Smooth muscle cell (in vitro differentiated cells): ENCODE data around the gene PRXL2B. TPM values are rescaled to one million over a fixed set of nuclear protein-coding genes. Genes with fewer than 3 reads are reported as not detected.

Source experiments
- DNase-seq: peaks from one replicate; lab custom pipeline; 2025; ENCODE audit not compliant: unreplicated experiment; lab: John Stamatoyannopoulos, UW
- H2AFZ ChIP-seq: fragments of 200-600 bp; sonication (generic); 2 replicates; pipeline ENCODE4 v1.6.0; 2016; ENCODE audit warnings: antibody characterized with exemption, low read depth, mild to moderate bottlenecking
- H3F3A ChIP-seq: fragments of 200-600 bp; sonication (generic); 2 replicates; pipeline ENCODE4 v1.6.0; 2017; ENCODE audit warnings: antibody characterized with exemption, low read depth
- H3K27ac ChIP-seq: fragments of 200-600 bp; sonication (generic); 2 replicates; pipeline ENCODE4 v1.5.1; 2016; ENCODE audit warnings: low read depth, mild to moderate bottlenecking
- H3K27me3 ChIP-seq: fragments of 200-600 bp; sonication (generic); 2 replicates; pipeline ENCODE4 v1.6.1; 2016; ENCODE audit warnings: low read depth, mild to moderate bottlenecking
- H3K36me3 ChIP-seq: fragments of 200-600 bp; sonication (generic); 2 replicates; pipeline ENCODE4 v1.5.1; 2016; ENCODE audit warnings: low read depth
- H3K4me1 ChIP-seq: fragments of 200-600 bp; sonication (generic); 2 replicates; pipeline ENCODE4 v1.5.1; 2016; ENCODE audit warnings: low read depth
- H3K4me2 ChIP-seq: fragments of 200-600 bp; sonication (generic); 2 replicates; pipeline ENCODE4 v1.6.0; 2016; ENCODE audit warnings: mild to moderate bottlenecking
- H3K4me3 ChIP-seq: fragments of 200-600 bp; sonication (generic); 2 replicates; pipeline ENCODE4 v1.5.1; 2016; ENCODE audit warnings: mild to moderate bottlenecking
- H3K79me2 ChIP-seq: fragments of 200-600 bp; sonication (generic); 2 replicates; pipeline ENCODE4 v1.6.0; 2016; ENCODE audit warnings: low read depth, mild to moderate bottlenecking
- H3K9ac ChIP-seq: fragments of 200-600 bp; sonication (generic); 2 replicates; pipeline ENCODE4 v1.6.0; 2016; ENCODE audit warnings: low read depth
- H3K9me3 ChIP-seq: fragments of 200-600 bp; sonication (generic); replicated peaks from 2 replicates; pipeline ENCODE4 v1.5.1; 2016; ENCODE audit warnings: low read depth
- H4K20me1 ChIP-seq: fragments of 200-600 bp; sonication (generic); 2 replicates; pipeline ENCODE4 v1.6.0; 2016; ENCODE audit warnings: low read depth
- CTCF ChIP-seq: fragments of 200-600 bp; sonication (generic); IDR thresholded peaks from 2 replicates; pipeline ENCODE4 v1.5.1; 2017; ENCODE audit warnings: borderline replicate concordance, mild to moderate bottlenecking, antibody characterized with exemption; ENCODE audit not compliant: insufficient read depth, poor library complexity, severe bottlenecking
- WGBS: methylation state at CpG from one replicate; pipeline ENCODE4 v1.1.7; 2016; ENCODE audit warnings: low lambda C conversion rate; 5-methylcytosine and 5-hydroxymethylcytosine counted together
- polyA plus RNA-seq: library from polyadenylated mRNA; unstranded; fragments of >200 nt; fragmentation: Nextera tagmentation; extraction: Ambion mirVana; gene quantifications from 2 replicates; pipeline ENCODE4 v1.2.1, GENCODE V29; 2016
- total RNA-seq: library from RNA; depleted of rRNA; stranded (reverse); fragments of >200 nt; gene quantifications from 2 replicates; pipeline ENCODE4 v1.2.3, GENCODE V29; 2014

PRXL2B gene
- total and polyA plus RNA-seq, 2 experiments from 2014 or later: 18.4 to 27.4 TPM

- 99% methylated on average over 31 of the region's 31 CpGs for WGBS
- H3F3A ChIP-seq: no peaks in the 10 kb centered on the region
- no peak overlapping the region for H3K4me3 ChIP-seq
- no peak overlapping the region for H3K9ac ChIP-seq
- H3K79me2 ChIP-seq: no peaks in the 10 kb centered on the region
- H4K20me1 ChIP-seq: no peaks in the 10 kb centered on the region
- no peaks in the 10 kb centered on the region for H3K9me3 ChIP-seq
- no peak overlapping the region for H2AFZ ChIP-seq
- no peak for TF ChIP-seq CTCF
- H3K27ac ChIP-seq: no peak overlapping the region
- no peak for DNase-seq
- no peaks in the 10 kb centered on the region for H3K36me3 ChIP-seq
- peaks cover 8% of the 10 kb centered on the region for H3K4me1 ChIP-seq
- H3K27me3 ChIP-seq: no peaks in the 10 kb centered on the region
- no peak overlapping the region for H3K4me2 ChIP-seq
These were observed 3.9 kb downstream of the PRXL2B start for GRCh38 chr1:2590233-2591141.

- H3F3A ChIP-seq: no peaks in the 10 kb centered on the region
- no peaks in the 10 kb centered on the region for H3K9me3 ChIP-seq
- no peaks in the 10 kb centered on the region for H4K20me1 ChIP-seq
- H3K4me1 ChIP-seq: peaks cover 8% of the 10 kb centered on the region
- H3K4me2 ChIP-seq: no peak overlapping the region
- no peak for TF ChIP-seq CTCF
- H2AFZ ChIP-seq: no peak overlapping the region
- no peak overlapping the region for H3K9ac ChIP-seq
- WGBS: 92% methylated on average over 5 of the region's 5 CpGs
- no peaks in the 10 kb centered on the region for H3K36me3 ChIP-seq
- H3K27ac ChIP-seq: no peak overlapping the region
- no peak for DNase-seq
- no peaks in the 10 kb centered on the region for H3K27me3 ChIP-seq
- H3K79me2 ChIP-seq: no peaks in the 10 kb centered on the region
- H3K4me3 ChIP-seq: no peak overlapping the region
These were observed 4.6 kb downstream of the PRXL2B start for GRCh38 chr1:2591233-2591580.

- Histone ChIP-seq H3K9ac (no peak overlapping the region), H3K4me1 (peaks cover 8% of the 10 kb centered on the region), H3K4me2 (no peak overlapping the region), H3K9me3 (no peaks in the 10 kb centered on the region), H3K27me3 (no peaks in the 10 kb centered on the region), H3K79me2 (no peaks in the 10 kb centered on the region), H3K36me3 (no peaks in the 10 kb centered on the region), H3F3A (no peaks in the 10 kb centered on the region), H3K27ac (no peak overlapping the region), H3K4me3 (no peak overlapping the region), H2AFZ (no peak overlapping the region), H4K20me1 (no peaks in the 10 kb centered on the region)
- no peak for DNase-seq
- TF ChIP-seq CTCF: no peak
- 95% methylated on average over 10 of the region's 12 CpGs for WGBS
These were observed 5.1 kb downstream of the PRXL2B start for GRCh38 chr1:2591581-2592261.

- Histone ChIP-seq H3K4me2 (no peak overlapping the region), H4K20me1 (no peaks in the 10 kb centered on the region), H3K9me3 (no peaks in the 10 kb centered on the region), H3K27ac (no peak overlapping the region), H3F3A (no peaks in the 10 kb centered on the region), H3K36me3 (no peaks in the 10 kb centered on the region), H3K27me3 (no peaks in the 10 kb centered on the region), H3K4me1 (peaks cover 2% of the 10 kb centered on the region), H3K79me2 (no peaks in the 10 kb centered on the region), H3K4me3 (no peak overlapping the region), H2AFZ (no peak overlapping the region), H3K9ac (no peak overlapping the region)
- WGBS: 90% methylated on average over 14 of the region's 15 CpGs
- TF ChIP-seq CTCF: no peak
- DNase-seq: no peak
These were observed 6.1 kb downstream of the PRXL2B start for GRCh38 chr1:2592672-2593071.
